UCSD-AML1 (cell line): ENCODE measurements around the gene DLD.
"Not testable (repeated sequence)": the region's sequence is repeated elsewhere in the genome, so short reads cannot be mapped to it uniquely, and the experiment has no call there.

Experiments used
- DNase-seq: peaks from one replicate; lab custom pipeline; 2025; ENCODE audit not compliant: unreplicated experiment; lab: John Stamatoyannopoulos, UW

Gene DLD, protein sequence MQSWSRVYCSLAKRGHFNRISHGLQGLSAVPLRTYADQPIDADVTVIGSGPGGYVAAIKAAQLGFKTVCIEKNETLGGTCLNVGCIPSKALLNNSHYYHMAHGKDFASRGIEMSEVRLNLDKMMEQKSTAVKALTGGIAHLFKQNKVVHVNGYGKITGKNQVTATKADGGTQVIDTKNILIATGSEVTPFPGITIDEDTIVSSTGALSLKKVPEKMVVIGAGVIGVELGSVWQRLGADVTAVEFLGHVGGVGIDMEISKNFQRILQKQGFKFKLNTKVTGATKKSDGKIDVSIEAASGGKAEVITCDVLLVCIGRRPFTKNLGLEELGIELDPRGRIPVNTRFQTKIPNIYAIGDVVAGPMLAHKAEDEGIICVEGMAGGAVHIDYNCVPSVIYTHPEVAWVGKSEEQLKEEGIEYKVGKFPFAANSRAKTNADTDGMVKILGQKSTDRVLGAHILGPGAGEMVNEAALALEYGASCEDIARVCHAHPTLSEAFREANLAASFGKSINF

DNA sequence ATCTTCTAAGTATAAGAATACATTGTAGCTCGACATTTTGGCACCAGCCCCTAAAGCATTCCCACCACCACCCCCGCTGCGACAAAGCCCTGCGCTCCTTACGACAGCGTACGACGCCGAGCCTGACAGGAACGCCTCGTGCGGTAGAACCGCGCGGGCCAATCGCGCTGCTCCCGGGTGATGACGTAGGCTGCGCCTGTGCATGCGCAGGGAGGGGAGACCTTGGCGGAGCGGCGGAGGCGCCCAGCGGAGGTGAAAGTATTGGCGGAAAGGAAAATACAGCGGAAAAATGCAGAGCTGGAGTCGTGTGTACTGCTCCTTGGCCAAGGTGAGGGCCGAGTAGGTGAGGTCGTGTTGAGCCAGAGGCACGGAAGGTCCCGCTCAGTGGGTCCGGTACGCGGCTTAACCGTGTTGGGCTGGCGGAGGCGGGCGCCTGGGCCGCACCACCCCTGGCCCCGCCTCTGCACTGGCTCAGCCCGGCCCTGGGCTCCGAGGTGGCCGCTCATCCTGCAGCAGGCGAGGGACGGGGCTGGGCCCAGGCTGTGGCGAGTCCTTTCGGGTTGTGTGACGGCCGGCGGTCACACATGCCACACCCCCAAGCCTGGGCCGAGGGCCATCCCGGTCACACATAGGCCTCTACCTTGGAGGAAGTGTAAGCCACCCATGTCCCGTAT, at the start of gene DLD:
TSS of gene DLD (plus strand) at position 222 of the 674 bp plus-strand sequence. CDS start at position 290, 68 bp downstream.
- peak; percentile 84 for DNase-seq

DNA sequence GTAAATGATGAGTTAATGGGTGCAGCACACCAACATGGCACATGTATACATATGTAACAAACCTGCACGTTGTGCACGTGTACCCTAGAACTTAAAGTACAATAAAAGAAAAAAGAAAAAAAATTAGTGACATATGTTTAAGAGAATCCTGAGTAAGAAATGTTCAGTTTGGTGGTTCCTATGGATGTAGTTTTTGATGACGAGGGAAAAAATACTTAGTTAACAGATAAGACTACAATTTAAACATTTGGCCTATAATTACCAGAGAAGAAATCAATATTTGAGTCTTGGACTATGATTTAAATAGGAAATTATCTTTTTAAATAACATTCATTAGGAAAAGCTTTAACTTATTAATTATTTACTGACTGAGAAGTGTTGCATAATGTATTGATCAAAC, 48.8 kb upstream of the DLD start:
- DNase-seq: no peak

DNA sequence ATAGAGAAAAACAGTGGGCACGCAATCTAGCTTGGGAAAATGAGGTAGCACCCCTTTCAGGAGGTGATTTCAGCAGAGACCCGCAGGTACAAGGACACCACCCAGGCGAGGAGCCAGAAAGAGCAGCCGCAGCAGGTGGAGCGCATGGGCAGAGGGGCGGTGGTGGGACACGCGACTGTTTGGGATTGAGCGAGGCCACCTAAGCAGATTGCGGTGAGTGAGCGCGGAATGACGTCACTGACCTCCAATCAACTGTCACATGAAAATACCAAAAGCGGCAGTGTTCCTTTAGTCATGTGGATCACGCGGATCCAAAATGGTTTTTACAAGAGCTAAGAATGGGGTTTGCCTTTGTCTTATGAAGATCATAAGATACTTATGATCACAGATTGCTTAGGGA, 47.8 kb upstream of the DLD start:
- no peak for DNase-seq

DNA sequence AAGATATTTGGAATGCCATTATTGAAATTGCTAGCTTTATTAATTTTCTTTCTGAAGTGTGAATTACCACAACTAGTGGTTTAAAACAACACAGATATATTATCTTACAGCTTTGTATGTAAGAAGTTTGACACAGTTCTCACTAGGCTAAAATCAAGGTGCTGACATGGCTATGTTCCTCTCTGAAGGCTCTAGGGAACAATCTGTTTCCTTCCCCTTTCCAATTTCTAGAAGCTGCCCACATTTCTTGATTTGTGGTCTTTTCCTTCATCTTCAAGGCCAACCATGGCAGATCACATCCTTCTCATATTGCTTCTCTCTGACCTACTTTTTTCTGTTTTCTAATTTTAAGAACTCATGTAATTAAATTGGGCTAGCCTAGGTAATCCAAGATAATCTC, 44.7 kb upstream of the DLD start:
- no peak for DNase-seq

DNA sequence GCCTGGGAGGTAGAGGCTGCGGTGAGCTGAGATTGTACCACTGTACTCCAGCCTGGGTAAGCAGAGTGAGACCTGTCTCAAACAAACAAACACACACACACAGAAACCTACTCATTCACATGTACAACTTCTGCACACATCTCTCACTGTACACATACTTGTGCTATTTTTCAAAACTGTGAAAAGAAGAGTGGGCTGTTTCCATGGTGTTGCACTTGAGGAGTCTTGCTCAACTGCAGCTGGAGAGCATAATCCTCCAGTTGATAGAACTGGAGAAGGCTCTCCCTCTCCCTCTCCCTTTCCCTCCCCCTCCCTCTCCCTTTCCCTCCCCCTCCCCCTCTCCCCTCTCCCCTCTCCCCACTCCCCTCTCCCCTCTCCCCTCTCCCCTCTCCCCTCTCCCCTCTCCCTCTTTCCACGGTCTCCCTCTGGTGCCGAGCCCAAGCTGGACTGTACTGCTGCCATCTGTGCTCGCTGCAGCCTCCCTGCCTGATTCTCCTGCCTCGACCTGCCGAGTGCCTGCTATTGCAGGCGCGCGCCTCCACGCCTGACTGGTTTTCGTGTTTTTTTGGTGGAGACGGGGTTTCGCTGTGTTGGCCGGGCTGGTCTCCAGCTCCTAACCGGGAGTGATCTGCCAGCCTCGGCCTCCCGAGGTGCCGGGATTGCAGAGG, 43.7 kb upstream of the DLD start:
- no peak for DNase-seq

DNA sequence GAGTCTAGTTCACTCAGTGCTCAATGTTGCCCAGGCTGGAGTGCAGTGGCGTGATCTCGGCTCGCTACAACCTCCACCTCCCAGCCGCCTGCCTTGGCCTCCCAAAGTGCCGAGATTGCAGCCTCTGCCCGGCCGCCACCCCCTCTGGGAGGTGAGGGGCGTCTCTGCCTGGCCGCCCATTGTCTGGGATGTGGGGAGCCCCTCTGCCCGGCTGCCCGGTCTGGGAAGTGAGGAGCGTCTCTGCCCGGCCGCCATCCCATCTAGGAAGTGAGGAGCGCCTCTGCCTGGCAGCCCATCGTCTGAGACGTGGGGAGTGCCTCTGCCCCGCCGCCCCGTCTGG, 43.2 kb upstream of the DLD start:
- DNase-seq: not testable (repeated sequence)

DNA sequence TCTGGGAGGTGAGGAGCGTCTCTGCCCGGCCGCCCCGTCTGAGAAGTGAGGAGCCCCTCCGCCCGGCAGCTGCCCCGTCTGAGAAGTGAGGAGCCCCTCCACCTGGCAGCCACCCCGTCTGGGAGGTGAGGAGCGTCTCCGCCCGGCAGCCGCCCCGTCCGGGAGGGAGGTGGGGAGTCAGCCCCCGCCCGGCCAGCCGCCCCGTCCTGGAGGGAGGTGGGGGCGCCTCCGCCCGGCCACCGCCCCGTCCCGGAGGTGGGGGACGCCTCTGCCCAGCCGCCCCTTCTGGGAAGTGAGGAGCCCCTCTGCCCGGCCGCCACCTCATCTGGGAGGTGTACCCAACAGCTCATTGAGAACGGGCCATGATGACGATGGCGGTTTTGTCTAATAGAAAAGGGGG, 42.8 kb upstream of the DLD start:
- not testable (repeated sequence) for DNase-seq

DNA sequence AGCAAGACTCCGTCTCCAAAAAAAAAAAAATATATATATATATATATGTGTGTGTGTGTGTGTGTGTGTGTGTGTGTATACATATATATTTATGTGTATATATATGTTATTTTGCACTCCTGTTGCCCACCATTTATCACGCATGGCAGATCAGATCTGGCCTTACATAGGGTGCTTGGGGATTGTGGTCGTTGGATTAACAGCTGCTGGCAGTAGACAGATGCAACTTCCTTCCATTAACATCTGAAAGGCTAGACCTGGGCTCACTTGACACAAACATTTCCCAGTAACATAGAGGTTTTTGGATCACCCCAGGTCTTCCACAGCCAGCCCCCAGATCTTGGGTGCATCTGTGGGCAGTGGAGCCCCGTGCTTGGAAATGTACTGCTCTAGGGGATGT, 40.8 kb upstream of the DLD start:
- DNase-seq: no peak

DNA sequence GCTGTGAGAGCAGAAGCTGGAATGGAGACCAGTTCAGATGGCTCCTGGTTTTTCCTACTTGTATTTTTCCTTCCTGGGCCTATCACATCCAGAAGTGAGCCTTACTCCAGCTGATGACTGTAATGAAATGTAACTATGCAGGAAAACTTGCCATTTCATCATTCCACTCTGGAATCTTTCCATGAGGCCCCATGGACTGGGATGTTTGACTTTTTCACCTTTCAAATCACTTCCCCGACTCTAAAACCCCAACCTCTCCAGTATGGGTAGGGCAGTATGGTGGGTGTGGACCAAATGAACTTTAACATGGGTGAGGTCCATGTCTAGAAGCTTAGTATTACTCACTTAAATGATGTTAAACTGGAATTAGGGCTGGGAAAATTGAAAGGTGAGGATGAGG, 40.3 kb upstream of the DLD start:
- DNase-seq: no peak

DNA sequence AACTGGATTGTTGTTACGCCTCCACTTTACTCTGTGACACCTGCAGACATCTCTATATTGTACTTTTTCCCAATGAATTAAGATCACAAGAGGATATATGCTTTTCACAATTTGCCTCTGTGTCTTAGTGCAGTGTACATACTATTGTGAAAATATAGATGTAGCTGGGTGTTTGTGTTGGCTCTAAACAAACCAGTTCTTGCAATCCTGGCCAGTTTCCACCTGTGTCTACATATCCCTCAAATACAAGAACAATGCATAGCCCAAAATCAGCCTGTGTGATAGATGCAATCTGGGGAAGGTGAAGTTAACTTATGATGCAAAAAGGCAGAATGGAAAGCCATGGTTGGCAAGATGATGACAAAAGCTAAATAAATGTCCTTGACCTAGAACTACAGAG, 36.5 kb upstream of the DLD start:
- DNase-seq: no peak

DNA sequence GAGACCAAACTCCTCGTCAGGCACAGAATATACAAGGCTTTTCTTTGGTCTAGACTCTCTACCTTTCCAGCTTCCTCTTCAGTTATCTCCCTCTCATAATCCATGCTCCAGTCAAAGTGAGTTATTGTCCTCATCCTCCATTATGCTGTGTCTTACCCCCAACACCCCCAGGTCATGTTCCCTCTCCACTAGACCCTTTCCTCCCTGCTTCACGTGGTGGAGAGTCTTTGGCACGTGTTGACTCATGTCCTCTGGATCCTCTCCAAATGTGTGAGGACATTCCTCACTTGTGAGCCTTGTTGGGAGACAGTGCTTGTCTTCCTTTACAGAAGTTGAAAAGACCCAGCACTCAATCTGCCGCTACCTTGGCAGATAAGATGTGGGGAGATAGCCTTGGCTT, 36.0 kb upstream of the DLD start:
- no peak for DNase-seq

DNA sequence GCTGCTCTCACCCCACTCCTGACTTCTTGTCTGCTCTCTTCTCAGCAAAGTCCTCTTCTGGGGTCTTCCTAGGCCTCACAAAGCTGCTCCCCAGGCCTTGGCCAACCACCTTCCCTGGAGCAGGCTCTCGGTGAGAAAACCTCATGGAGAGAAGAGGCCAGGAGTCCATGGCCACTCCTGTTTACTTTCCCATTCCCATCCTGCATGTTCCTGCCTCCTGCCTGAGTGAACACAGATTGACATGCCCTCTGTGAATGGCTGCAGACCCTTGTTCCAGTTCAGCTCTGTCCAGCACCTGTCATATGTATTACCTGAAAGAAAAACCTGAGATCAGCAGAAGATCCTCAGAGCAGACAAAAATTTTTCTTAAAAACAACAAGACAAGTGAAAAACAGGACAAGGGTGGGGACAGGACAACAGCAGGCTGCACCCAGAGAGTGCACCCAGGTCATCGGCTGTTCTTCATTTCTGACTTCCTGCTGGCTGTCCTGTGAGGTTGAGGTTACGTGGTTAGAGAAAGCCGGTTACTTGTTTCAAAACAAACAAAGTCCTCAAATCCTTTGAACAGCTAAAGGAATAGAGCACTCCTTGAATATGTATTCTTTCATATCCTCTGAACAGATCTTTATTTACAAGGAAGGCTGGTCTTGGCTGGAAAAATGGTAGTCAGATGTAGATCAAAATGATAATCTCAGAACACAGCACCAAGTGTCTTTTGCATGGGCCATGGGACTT, 34.0 kb upstream of the DLD start:
- no peak for DNase-seq

DNA sequence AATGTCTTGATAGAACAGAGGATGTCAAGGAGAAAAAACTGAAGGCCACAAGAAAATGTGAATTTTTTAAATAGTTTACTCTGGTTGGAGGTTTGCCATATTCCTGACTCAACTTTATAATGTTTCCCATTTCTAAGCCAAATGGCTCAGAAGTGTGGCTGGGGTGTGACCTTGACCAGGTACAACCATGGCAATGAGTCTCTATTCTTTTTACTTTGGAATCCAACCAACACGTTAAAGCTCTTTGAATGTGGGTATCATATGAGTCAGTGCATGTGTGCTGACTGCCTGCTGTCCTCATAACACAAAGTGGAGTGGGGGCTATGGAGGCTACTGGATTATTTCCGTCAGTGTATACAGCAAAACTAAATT, 33.5 kb upstream of the DLD start:
- no peak for DNase-seq

DNA sequence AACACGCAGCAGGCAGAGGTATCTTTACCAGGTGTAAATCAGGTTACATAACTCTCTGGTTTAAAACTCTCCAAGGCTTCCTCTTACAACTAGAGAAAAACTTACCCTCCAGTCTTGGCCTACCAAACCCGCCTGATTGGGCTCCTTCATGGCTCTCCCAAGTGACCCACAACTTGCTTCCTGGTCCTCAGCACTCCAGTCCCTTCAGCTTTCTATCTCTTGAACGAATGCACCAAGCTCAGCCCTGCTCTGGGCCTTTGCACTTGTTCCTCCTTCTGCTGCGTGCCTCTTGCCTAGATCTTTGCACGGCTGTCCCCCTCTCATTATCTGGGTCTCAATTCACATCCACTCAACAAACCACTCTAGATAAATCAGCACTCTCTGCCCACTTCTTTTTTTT, 32.7 kb upstream of the DLD start:
- DNase-seq: no peak

DNA sequence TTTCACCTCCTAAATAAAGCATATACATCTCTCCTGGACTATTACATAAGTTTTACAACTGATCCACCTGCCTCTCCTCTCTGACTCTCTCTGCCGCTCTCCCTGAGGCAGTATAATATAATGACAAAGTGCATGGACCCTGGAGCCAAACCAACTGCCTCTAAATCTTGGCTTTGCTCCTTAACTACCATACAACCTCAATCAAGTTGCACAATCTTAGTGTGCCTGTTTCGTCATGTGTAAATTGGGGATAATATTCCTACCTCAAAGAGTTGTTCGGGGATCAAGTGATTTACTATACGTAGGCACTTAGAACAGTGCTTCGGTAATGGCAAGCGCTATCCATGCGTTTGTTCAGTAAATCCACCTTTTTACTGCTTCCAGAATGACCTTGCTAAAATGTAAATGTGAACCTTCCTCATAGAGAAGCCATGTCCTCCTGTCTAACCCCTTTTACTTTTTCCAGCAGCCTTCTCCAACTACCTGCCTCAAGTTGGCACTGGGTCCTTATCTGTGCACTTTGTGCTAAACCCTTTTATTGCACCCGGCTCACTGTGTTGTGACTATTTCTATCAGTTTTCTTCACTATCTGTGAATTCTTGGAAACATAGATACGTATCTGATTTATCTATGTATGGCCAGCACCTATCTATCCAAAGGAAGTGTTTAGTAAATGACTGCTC, 30.6 kb upstream of the DLD start:
- no peak for DNase-seq

DNA sequence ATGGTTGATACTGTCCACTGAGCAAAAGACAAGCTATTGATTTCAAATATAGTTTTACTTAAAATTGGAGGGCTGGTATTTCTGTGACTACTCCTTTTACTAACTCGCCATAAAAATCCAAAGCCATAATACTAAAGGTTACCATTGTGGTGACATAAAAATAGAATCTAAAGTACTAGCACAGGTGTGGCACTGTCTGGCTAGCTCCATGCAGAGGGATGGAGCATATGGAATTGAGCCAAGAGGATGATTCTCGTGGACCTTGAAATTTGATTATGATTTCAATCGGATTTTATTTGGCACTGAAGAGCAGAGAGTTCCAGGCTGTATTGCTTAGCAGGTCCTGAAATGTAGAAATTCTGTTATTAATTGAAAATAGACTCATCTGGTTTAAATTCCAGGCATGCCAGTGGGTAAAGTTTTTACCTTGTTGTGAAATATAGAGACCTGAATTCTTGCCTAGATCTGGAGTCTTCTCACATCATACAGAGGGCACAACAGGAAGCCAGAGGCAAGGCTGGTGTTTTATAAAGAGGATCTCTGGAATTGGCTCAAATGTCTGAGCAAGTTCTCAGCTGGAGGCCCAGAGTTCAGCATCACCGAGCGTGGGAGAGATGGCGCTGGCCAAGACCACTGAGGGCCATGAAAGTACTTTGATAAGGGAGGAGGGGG, 29.9 kb upstream of the DLD start:
- no peak for DNase-seq

DNA sequence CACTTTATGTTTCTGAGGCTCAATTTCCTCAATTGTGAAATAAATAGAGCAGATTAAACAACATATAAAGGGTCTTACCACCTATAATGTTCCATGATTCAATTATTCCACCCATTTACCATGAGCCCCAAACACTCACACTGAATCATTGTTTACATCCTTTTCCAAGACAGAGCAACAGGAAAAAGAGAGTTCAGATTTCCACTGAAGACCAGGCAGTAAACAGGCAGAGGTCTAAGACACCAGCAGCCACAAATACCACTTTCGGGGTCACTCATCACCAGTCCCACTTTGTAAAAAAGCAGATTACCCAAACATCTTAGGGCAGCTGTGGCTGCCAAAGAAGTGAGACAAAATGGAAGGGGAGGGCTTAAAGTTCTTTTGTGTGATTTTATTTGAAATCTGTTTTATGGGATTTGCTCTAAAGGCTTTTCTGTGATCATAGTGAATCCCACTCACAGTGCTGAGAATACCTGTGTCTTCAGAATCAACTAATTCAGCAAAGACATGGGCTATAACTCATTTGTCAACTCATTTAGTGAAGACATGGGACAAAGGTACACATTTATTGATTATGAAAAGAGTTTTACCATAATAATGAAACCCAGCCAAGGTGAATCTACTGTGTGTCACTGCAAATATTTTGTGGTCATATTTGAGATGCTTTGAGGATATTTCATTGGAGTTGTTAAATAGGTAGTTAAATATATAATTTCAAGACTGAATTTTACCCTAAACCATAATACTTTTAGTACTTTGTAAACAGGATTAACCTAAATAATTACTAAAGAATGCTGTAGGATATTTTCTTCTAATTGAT, 24.8 kb upstream of the DLD start:
- DNase-seq: no peak

DNA sequence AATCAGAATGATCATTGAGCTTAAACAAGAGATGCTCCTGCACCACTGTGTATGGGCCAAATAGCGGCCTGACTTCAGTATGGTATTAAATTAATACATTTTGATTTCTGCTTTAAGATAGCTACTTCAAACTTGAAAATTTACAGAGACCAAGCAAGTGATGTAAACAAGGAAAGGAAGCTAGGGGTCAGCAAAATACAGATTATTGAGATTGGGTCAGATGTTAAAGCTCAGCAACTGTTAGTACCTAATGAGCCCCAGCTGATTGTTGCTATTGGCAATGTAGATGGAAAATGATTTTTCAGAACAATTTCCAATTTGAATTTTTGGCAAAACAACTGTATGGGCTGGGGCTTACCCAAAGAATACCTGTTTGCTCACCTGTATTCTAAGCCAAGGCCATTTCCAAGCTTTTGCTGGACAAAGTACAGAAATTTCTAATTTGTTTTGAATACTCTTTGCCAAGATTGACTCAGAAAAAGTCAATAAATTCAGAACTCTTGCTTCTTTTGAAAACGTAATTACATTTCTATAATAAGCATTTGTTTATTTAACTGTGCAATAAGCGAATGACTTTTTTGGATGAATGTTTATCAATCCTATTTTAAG, 23.0 kb upstream of the DLD start:
- no peak for DNase-seq

DNA sequence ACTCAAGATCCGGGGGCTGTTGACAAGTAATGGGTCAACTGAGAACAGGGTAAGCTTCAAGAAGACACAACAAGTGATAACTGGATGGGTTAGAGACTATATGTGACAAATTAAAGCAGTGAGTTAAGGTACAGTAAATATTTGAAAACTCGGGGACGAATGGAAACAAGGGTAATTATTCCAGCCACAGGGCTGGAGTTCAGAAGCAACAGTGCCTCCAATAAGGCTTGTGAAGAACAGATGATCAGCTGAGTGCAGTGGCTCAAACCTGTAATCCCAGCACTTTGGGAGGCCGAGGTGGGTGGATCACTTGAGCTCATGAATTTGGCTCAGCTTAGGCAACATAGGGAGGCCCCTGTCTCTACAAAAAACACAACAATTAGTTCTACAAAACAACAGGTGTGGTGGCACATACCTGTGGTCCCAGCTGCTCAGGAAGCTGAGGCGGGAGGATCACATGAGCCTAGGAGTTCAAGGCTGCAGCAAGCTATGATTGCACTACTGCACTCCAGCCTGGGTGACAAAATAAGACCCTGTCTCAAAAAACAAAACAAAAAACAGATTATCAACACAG, 20.5 kb upstream of the DLD start:
- DNase-seq: no peak
